GM18873 (cell line): ENCODE data around the gene SELE.
"Not testable (repeated sequence)": the region's sequence is repeated elsewhere in the genome, so short reads cannot be mapped to it uniquely, and the experiment has no call there.

Source experiments
- ATAC-seq: cut with Tn5 transposase; IDR thresholded peaks from one replicate; pipeline ENCODE4 v1.9.1; 2021; ENCODE audit warnings: mild to moderate bottlenecking, moderate library complexity, moderate number of reproducible peaks; ENCODE audit not compliant: unreplicated experiment, low FRiP score

Gene SELE

DNA sequence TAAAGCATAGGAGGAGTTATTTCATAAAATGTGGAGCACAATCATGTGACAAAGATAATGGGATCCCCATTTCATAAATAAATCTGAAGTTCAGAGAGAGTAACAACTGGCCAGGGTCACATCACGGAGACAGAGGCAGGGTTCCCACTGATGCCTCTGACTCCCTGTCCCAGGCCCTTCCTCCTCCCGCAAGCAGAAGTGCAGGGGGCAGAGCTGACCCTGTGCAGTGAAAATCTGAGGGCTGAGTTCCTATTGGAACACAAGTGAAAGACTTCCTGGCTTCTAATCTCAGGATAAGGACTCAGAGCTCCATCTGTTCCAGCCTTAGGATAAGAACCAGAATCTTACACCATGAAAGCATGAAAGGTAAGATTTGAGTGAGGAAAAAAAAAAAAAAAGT, 44.5 kb downstream of the SELE start:
- ATAC-seq = no peak

DNA sequence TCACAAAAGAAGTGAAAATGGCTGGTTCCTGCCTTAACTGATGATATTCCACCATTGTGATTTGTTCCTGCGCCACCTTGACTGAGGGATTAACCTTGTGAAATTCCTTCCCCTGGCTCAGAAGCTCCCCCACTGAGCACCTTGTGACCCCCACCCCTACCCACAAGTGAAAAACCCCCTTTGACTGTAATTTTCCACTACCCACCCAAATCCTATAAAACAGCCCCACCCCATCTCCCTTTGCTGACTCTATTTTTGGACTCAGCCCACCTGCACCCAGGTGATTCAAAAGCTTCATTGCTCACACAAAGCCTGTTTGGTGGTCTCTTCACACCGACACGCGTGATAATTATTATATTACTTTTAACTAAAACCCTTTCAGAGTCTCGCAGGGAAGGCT, 45.5 kb downstream of the SELE start:
- not testable (repeated sequence) for ATAC-seq

DNA sequence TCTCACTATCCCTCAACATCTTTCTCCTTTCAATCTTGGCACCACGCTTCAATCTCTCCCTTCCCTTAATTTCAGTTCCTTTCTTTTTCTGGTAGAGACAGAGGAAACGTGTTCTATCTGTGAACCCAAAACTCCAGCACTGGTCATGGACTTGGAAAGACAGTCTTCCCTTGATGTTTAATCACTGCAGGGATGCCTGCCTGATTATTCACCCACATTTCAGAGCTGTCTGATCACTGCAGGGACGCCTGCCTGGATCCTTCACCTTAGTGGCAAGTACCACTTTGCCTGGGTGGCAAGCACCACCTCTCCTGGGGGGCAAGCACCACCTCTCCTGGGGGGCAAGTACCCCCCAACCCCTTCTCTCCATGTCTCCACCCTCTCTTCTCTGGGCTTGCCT, 50.2 kb downstream of the SELE start:
- no peak for ATAC-seq

DNA sequence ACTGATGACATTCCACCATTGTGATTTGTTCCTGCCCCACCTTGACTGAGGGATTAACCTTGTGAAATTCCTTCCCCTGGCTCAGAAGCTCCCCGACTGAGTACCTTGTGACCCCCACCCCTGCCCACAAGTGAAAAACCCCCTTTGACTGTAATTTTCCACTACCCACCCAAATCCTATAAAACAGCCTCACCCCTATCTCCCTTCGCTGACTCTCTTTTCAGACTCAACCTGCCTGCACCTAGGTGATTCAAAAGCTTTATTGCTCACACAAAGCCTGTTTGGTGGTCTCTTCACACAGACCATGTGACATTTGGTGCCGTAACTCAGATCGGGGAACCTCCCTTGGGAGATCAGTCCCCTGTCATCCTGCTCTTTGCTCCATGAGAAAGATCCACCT, 50.7 kb downstream of the SELE start:
- not testable (repeated sequence) for ATAC-seq

DNA sequence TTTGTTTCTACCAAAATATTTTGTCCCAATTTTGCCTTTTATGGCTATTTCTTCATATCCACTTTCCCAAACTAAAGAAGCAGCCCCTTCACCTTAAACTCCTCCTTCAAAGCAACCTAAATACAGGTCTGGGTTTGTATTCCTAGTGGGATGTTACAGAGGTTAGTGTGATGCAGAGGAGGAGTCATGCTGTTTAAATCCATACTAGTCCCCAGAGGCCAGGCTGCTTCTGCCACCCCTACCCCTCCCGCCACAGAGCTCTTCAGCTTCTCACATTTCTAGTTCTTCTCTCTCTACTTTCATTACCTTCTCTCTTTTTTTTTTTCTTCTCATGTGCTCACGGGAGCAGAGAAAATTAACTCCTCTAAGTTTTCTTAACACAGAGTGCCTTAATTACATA, 51.8 kb downstream of the SELE start:
- ATAC-seq = no peak

DNA sequence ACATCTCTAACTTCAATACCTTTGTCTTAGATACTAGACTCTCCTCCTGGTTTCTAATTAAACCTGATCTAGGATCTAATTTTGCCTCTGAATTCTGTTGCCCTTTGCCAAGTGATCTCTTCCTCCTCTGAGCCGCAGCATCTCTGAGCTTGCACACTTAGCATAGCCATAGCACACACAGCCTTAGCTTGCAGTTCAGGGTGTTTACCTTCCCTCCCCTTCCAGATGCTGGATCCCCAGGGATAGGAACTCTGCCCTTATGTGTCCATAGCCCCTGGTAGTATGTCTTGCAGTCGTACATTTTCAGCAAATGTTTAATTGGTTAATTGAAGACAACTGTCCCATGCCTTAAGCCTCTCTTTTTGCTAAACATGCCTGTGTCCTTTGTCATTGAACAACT, 52.7 kb downstream of the SELE start:
- ATAC-seq = peak; percentile 29

DNA sequence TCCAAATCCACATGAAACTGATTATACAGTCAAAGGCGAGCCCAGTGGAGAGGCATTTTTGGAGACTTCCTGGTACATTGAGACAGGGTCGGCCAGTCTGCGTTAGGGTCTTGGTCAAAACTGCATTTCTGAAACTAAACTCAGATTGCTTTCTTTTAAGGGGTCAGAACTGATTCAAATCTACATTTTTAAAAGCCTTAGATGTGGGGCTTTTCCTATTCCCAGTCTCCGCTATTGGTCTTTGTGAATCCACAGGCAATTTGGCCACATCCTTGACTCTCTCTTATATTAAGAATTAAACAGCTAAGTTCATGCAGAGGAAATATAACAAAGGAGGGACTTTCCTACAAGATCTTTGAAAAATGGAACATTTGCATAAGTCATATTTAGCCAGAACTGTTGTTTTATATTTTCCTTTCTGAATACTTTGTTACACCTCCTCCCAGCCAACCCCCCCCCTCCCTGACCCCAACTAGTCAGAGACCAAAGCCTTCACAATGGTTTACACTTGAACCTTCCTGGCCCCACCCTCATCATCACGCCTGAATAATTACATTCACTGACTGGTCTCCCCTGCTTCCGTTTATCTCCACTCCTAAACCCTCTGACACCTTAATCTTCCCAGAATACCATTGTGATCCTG, 53.4 kb downstream of the SELE start:
- peak; percentile 49 for ATAC-seq

DNA sequence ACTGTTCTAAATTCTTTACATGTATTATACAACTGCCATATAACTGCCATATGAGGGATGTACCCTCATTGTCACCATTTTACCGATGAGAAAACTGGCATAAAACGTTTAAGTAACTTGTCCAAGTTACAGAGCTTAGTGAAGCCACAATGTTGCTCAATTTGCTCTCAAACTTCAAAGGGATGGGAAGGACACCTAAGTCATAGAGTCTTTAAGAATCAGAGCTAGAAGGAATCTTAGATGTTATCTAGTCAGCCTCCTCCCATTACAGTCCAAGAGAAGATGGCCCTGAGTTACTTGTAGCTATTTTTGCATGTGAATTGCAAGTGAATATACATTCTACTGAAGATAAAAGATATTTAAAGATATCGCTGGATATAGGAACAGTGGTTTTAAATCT, 54.2 kb downstream of the SELE start:
- no peak for ATAC-seq

DNA sequence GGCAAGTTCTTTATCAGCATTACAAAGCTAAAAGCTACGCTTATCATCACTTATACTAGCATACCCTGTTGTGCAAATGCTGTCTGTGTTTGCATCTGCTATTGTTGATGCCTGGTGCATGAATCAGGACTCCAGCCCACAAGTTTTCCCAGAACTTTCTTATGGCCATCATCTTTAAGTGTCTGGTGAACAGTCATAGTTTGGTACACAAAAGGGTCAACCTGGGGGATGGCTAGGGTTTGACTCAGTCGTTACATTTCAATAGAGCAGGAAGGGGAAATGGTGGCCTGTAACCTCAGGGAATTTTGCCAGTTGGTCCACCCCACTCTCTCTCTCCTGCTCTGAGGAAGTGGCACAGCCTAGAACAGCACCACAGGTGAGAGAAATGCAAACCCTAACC, 57.9 kb downstream of the SELE start:
- ATAC-seq = no peak
